GM19351 (cell line): ENCODE results near the gene TMEM91.
"Not testable (repeated sequence)": the region's sequence is repeated elsewhere in the genome, so short reads cannot be mapped to it uniquely, and the experiment has no call there.

Experiments
- ATAC-seq: cut with Tn5 transposase; IDR thresholded peaks from one replicate; pipeline ENCODE4 v1.9.1; 2021; ENCODE audit warnings: mild to moderate bottlenecking, moderate library complexity; ENCODE audit not compliant: unreplicated experiment

The TMEM91 gene

DNA sequence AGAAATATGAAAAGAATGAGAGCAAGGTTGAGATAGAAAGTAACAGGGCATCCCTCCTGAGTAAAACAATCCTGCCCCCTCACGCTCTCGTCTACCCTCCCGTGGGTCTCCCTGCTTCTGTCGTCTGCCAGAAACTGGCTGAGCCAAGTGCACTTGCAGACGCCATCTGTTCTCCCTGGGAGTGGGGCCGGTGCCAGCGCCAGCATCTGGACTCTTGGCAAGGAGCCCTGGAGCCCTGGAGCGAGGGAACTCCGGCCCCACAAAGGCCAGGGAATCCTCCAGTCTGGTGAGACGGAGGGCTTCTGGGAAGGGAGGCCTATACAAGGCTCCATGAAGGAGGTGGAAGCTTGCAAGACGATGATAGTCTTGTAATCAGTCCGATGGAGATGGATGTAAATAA is 2.3 kb upstream of the TMEM91 start:
- ATAC-seq = no peak

DNA sequence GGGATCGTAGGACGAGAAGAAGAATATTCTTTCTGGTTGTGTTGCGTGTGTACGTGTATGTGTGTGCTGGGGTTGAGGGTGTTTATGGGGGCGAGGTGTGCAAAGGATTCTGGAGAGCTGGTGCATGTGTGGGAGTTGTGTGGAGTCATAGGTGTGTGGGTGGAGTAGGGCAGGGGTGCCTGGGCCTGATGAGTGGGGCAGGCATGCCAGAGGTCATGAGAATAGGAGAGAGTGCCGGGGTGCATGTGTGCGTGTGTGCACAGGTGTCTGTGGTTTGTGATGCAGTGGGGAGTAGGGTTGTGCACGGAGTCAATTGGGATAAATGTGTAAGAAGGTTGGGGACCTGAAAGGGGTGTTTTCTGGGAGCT is 649 bp downstream of the TMEM91 start:
- no peak for ATAC-seq

DNA sequence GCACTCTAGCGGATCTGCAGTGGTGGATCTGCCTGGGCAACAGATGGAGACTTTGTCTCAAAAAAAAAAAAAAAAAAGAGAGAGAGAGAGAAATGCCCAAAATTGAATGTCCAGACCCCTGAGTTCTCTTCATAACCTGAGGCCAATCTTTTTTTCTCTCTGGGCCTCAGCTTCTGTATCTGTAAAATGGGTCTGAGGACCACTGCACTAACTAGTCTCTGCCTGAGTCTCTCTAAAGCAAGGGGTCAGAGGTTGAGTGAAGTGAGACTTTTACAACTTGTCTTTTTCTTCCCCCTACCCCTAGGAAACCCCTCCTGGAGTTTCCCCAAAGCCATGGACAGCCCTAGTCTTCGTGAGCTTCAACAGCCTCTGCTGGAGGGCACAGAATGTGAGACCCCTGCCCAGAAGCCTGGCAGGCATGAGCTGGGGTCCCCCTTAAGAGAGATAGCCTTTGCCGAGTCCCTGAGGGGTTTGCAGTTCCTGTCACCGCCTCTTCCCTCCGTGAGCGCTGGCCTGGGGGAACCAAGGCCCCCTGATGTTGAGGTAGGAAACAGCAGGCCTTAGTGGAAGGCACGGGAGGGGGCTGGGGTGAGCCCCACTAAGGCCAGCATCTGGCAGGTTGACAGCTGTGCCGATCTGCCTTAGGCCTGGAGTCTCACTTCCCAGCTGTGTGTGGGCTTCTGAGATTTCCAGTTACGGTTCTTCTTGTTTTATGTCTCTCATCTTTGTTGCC is 1.8 kb downstream of the TMEM91 start:
- no peak for ATAC-seq

DNA sequence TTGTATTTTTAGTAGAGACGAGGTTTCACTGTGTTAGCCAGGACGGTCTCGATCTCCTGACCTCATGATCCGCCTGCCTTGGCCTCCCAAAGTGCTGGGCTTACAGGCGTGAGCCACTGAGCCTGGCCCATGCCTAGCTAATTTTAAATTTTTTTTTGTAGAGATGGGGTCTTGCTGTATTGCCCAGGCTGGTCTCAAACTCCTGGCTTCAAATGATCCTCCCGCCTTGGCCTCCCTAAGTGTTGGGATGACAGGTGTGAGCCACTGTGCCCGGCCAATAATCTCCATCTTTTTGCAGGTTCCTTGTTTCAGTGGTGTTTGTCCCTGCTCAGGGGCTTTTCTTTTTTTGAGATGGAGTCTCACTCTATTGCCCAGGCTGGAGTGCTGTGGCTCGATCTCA is 5.2 kb downstream of the TMEM91 start:
- not testable (repeated sequence) for ATAC-seq

DNA sequence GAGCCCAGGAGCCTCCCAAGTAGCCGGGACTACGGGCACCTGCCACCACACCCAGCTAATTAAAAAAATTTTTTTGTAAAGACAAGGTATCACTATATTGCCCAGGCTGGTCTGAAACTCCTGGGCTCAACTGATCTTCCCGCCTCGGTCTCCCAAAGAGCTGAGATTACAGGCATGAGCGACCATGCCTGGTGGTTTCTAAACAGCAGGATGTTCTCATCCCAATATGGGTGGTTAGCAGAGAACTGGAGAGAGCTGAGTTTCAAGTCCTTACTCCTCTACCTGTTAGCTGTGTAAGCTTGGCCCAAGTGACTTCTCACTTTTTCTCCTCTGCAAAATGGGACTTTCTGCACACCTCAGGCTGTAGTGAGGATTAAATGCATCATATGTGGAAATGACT is 8.0 kb downstream of the TMEM91 start:
- ATAC-seq = no peak

DNA sequence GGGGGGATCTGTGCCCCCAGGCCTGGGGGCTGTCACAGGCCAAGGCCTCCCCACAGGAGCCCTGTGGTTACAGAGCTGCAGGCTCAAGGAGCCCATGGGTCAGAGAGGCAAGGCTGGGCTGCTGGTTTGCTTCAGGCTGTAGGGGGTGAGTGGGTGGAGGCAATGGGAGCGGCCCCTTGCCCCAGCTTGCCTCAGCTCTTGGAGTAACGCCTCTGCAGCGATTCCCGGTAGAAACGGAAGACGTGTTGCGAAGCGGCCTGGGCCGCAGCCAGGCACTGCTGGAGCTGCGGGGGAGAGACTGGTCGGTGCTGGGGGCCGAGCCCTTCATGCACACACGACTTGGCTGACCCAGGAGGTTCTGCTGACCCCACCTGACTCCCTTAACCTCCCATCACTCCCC is 10.1 kb downstream of the TMEM91 start:
- no peak for ATAC-seq

DNA sequence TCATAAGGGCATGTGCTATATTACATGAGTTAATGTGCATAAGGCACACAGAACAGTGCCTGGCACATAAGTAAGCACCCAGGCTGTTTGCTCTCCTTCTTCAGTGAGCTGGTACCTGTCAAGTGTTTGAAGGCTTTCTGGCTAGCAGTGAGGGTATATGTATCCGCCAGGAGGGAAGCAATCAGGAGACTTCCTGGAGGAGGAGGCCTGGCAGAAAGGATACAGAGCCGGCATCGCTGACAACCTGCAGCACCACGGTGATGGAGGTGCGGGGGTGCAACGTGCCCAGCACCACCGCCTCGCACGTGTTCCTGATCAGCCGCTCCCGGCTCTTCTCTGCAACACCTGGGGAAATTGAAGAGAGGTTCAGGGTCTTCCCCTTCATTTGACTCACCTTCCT is 15.3 kb downstream of the TMEM91 start:
- ATAC-seq = no peak

DNA sequence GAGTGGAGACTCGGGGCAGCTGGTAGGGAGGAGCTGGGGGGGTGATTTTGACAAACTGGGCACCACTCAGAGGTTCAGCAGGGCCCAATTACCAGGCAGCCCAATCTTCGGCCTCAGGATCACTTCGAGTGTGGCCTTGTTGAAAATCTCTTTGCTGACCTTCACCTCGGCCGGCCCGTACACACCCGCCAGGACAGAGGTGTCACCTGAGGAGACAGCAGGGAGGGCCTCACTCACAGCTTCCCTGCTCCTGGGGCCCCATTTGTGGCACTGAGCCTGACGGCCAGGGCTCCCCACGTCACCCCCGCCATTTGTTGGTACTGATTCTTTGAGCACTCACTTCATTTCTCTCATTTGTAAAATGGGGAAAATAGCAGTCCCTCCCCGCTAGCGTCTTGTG is 16.4 kb downstream of the TMEM91 start:
- no peak for ATAC-seq

DNA sequence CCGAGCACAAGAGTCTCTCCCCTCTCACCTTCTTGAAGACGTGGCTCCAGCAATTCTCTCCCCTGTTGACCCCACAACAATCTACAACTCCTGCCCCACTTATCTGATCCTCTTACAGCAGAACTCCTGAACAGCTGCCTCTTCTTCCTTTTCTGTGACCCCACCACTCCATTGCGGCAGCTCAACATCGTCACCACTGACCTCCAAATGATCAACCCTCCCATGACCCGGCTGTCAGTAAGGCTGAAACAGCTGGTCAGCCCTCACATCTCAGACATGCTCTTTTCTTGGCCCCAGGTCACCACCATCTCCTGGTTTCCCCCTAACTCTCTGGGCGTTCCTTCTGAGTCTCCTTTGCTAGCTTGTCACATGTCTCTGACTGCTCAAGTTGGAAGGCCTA is 19.0 kb downstream of the TMEM91 start:
- no peak for ATAC-seq

DNA sequence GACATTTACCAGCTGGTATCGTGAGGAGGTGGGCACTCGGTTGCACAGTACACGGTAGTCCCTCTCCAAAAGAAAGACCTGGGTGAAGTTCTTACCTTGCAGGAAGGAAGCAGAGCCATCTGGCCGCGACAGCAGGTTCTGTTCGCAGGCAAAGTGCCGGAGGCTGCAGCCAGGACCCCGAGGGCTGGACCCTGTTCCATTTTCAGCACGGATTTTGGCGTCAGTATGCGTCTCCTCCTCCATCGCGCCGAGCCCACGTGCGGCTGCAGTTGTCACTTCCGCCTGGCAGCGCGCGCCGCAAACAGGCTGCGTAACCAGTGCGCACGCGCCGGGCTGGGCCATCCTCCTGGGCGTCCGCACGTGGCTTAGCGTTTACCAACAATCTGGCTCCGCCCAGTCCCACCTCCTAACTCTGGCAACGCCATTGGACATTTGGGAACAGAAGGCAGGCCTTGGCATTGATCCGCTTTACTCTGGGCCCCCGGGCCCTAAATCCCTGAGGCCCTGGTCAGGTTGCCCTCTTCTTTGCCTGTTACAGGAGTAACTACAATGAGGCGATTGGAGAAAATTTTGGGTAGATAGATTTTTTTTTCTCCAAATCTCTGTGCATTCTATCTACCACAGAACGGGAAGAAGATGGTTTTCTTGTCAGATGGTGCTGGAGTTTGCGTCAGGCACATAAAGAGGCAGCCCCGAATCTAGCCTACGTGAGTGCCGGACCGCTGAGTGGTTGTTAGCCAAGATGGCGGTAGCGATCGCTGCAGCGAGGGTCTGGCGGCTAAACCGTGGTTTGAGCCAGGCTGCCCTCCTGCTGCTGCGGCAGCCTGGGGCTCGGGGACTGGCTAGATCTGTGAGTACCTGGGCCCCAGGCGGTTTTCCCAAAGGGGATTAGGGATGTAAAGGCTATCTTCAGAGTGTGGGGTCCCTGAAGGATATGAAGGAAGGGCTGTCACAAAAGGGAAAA is 21.0 kb downstream of the TMEM91 start, which contains the start of the genes BCKDHA and EXOSC5:
Gene BCKDHA, plus strand, starts transcription at position 733 of the 964 bp plus-strand sequence. Its CDS starts 10 bp downstream, at position 743.
Gene EXOSC5, minus strand, starts transcription at position 274 of the 964 bp plus-strand sequence. Its CDS starts 31 bp downstream, at position 243.
- peak; percentile 92 for ATAC-seq

DNA sequence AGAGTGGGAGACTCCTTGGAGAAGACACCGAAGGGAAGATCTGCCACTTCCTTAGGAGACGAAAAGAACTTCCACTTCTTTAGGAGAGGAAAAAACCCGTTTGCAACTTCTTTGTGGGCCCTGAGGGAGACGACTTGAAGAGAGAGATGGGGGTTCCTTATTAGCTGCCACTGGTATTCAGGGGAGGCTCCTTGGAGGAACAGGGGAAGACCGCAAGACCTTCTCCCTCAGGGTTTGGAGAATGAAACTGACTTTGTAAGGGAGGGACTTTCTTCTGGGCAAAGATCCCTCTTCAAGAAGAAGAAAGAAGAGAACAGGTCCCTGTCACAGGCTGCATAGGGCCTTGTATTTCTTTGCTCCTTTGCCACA is 21.7 kb downstream of the TMEM91 start:
- ATAC-seq = no peak

DNA sequence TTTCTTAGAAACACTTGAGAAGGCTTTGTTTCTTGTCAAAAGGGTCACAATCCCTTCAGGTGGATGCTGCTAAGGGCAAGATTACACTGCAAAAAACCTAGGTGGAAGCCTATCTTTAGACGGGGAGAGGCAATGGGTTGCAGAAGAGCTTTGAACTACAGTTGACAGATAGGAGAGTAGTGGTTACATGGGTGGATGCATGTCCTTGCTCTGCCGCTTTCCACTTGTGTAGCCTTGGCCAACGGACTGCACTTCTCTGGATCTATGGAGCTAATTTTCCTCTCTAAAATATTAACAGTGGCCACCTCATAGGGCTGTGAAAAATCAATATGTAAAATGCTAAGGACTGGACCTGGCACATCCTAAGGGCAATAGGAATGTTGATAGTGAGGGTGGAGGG is 22.3 kb downstream of the TMEM91 start:
- no peak for ATAC-seq

DNA sequence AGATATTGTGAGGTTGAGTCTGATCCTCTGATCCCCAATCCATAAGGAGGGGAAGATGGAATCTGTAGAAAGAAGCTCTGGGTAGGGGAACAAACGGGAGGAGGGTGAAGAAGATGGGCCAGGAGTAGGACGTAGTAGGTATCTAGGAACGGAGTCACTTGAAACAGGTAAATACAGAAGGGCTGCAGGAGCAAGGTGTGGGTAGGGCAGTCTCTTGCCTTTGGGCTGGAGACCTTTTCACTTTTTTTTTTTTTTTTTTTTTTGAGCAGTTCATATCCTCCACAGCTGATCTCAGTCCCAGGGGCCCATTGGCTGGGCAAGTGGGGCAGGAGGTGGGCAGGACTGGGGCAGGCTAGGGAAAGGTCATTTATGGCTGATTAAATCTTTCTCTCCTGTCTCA is 22.8 kb downstream of the TMEM91 start:
- no peak for ATAC-seq

DNA sequence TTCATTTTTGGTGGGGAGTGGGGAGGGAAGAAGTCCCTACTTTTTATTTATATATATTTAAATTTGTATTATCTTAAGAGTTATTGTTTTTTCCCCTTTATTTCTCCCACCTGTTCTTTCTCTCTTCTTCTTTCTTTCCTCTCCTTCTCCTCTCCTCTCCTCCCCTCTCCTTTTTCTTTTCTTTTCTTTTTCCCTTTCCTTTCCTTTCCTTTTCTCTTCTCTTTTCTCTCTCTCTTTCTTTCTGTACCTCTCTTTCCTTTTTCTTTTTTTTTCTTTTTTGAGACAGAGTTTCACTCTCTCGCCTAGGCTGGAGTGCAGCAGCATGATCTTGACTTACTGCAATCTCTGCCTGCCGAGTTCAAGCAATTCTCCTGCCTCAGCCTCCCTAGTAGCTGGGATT is 23.2 kb downstream of the TMEM91 start:
- ATAC-seq = no peak

DNA sequence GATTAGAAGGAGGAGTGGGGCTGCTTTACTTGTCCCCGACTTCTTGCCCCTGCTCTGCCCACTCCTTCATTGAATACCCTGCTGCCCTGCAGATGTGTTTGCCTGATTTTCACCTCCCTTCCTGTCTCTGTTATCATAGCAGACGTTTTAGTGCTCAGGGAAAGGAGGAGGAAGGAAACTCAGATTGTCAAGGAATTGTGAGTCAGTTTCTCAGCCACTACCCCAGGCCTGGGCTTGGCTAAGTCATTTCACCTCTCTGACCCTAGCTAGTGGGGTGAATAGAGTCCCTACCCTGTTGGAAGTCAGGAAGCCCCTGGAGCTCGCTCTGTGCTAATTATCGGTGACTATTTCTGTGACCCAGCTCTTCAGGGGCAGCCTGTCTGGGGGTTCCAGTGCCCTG is 25.1 kb downstream of the TMEM91 start:
- no peak for ATAC-seq

DNA sequence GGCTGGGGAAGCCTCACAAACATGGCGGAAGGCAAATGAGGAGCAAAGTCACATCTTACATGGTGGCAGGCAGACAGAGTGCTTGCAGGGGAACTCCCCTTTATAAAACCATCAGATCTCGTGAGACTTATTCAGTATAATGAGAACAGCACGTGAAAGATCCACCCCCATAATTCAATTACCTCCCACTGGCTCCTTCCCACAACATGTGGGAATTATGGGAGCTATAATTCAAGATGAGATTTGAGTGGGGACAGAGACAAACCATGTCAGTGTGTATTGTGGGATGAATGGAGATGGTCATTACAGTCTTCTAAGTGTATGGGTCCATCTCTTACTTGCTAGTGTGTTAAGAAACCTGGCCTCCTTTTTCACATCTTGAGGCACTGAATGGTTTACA is 25.7 kb downstream of the TMEM91 start:
- no peak for ATAC-seq

DNA sequence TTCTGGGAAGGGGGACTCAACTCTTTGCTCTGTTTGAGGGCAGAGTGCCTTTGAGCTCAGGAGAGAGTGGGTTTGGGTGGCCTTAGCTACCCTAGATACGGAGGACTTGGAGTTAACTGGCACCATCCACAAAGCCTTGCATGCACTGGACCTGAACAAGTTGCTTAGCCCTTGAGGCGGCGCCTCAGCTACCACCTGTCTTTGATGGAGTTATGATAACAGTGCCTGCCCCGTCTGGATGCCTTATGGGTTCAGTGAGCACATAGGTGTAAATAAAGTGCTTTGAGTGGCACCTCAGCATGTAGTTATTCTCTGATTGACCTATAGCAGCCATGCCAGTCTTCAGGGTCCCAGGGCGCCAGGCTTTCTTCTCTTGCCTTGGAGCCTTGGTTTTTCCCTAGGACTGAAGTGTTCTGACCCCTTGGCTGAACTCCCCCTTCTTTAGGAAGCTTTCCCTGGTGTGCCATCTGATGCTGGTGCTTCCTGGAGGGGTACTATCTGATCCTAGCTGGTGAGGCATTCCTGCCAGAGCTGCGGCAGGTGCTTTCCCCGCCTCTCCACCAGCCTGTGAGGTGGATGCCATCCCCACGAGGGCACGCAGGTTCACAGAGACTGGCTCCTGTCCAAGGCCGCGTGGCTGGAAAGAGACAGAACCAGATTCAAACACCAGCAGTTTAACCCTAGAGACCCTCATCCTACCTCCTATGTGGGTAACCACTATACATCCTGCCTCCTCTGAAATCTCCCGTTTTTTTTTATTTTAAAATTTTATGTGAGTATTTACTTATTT is 27.0 kb downstream of the TMEM91 start:
- no peak for ATAC-seq

DNA sequence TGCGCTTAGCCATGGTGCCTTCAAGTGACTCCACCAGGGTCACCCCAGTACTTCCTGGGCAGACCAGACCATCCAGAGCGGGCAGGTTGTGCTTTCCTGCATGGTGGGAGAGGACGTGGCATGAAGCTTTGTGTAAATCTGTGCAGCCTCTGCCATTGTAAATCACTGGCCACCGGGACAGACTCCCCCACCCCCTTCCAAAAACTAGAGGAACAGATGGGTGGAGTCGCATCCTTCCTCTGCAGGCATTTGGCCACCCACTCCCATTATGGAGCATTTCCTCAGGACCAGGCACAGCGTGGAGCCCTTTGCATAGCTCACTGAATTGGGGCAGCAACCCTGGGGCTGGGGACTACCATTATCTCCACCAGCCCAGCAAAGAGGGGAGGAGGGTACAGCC is 29.4 kb downstream of the TMEM91 start:
- ATAC-seq = no peak

DNA sequence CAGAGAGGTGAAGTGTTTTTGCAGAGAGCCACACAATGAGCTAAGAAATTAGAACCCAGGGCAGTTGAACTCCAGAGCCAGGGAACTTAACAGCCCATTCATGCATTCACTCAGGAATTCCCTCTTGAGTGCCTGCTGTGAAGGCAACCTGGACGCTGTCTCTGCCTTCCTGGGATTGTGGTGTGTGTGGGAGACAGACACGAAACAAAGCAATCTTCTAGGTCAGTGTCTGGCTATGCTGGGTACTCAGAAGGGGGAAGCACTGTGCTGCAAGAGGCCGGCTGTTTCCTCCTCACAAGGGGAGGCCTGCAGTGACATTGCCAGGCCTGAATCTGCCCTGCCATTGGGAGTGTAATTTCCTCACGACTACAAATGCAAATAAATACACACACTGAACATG is 30.9 kb downstream of the TMEM91 start:
- no peak for ATAC-seq

DNA sequence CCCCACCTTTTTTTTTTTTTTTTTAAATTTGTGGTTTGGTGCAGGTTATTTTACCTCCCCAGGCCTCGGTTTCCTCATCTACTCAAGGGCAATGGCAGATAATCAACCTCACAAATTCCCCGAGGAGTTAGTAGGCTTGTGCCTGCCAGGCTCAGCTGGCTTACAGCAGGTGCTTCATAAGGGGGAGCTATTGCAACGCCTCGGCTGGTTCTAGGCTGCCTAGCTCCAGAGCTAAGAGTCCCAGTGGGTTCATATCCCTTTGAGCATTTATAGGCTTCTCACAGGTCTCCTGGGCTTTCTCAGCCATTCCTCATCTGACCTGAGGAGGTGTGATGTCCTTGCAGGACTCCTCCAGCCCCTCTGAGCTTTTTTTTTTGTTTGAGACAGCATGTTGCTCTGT is 31.9 kb downstream of the TMEM91 start:
- ATAC-seq = no peak

DNA sequence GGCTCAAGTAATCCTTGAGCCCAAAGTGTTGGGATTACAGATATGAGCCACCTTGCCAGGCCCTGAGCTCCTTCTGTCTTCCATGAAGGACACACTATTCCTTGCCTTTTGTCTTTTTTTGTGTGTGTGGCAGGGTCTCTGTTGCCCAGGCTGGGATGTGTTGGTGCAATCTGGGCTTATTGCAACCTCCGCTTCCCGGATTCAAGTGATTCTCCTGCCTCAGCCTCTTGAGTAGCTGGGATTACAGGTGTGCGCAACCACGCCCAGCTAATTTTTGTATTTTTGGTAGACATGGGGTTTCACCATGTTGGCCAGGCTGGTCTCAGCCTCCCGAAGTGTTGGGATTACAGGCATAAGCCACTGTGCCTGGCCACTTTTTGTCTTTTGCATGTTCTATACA is 32.5 kb downstream of the TMEM91 start:
- ATAC-seq = not testable (repeated sequence)
